GM23338 (cell line): ENCODE measurements around the gene OBSCN. TPM values are rescaled to one million over a fixed set of nuclear protein-coding genes. Genes with fewer than 3 reads are reported as not detected.

ENCODE experiments used
- ATAC-seq: fragments of 200-7000 bp; cut with Tn5 transposase; 3 replicates; pipeline ENCODE4 v1.9.1; 2020
- DNase-seq: peaks from one replicate; pipeline ENCODE4 v3.0.0-alpha.2; 2015; ENCODE audit warnings: low spot score
- H2AFZ ChIP-seq: fragments of 200-600 bp; sonication (generic); 2 replicates; pipeline ENCODE4 v1.8.0; 2016; ENCODE audit warnings: antibody characterized with exemption, mild to moderate bottlenecking, moderate library complexity
- H3F3A ChIP-seq: fragments of 200-600 bp; sonication (generic); replicated peaks from 2 replicates; pipeline ENCODE4 v1.8.0; 2017; ENCODE audit warnings: antibody characterized with exemption, mixed run types, low read depth
- H3K27ac ChIP-seq: fragments of 200-600 bp; sonication (generic); 2 replicates; pipeline ENCODE4 v1.6.1; 2016; ENCODE audit warnings: low read depth
- H3K27me3 ChIP-seq: fragments of 200-600 bp; sonication (generic); 2 replicates; pipeline ENCODE4 v1.8.0; 2016; ENCODE audit warnings: mild to moderate bottlenecking, mixed run types, moderate library complexity; ENCODE audit not compliant: insufficient read depth
- H3K36me3 ChIP-seq: fragments of 200-600 bp; sonication (generic); 2 replicates; pipeline ENCODE4 v1.8.0; 2016; ENCODE audit warnings: mild to moderate bottlenecking; ENCODE audit not compliant: insufficient read depth
- H3K4me1 ChIP-seq: fragments of 200-600 bp; sonication (generic); 2 replicates; pipeline ENCODE4 v1.8.0; 2016; ENCODE audit warnings: mild to moderate bottlenecking, moderate library complexity; ENCODE audit not compliant: insufficient read depth
- H3K4me2 ChIP-seq: fragments of 200-600 bp; sonication (generic); 2 replicates; pipeline ENCODE4 v1.7.1; 2017; ENCODE audit warnings: mixed run types
- H3K4me3 ChIP-seq: fragments of 200-600 bp; sonication (generic); 2 replicates; pipeline ENCODE4 v1.6.1; 2016; ENCODE audit warnings: mixed run types
- H3K79me2 ChIP-seq: fragments of 200-600 bp; sonication (generic); replicated peaks from 2 replicates; pipeline ENCODE4 v1.8.0; 2017; ENCODE audit warnings: mild to moderate bottlenecking; ENCODE audit not compliant: insufficient read depth
- H3K9me2 ChIP-seq: fragments of 200-600 bp; sonication (generic); 2 replicates; pipeline ENCODE4 v1.8.0; 2017; ENCODE audit not compliant: insufficient read depth
- H4K20me1 ChIP-seq: fragments of 200-600 bp; sonication (generic); replicated peaks from 2 replicates; pipeline ENCODE4 v1.8.0; 2017; ENCODE audit warnings: mild to moderate bottlenecking; ENCODE audit not compliant: insufficient read depth
- H3K27ac Mint-ChIP-seq: 2 replicates; pipeline ENCODE4 v1.8.0; 2020; ENCODE audit warnings: inconsistent platforms, mild to moderate bottlenecking, moderate library complexity, mixed read lengths
- H3K27me3 Mint-ChIP-seq: 3 replicates; pipeline ENCODE4 v1.8.0; 2022; ENCODE audit warnings: low read depth, mild to moderate bottlenecking, moderate library complexity, mixed read lengths, inconsistent platforms; ENCODE audit not compliant: insufficient read depth, poor library complexity
- H3K36me3 Mint-ChIP-seq: 3 replicates; pipeline ENCODE4 v1.8.0; 2021; ENCODE audit warnings: low read depth, mild to moderate bottlenecking, inconsistent platforms, moderate library complexity, mixed read lengths
- H3K4me1 Mint-ChIP-seq: 3 replicates; pipeline ENCODE4 v1.8.0; 2020; ENCODE audit warnings: mild to moderate bottlenecking, inconsistent platforms, mixed read lengths
- H3K4me3 Mint-ChIP-seq: 3 replicates; pipeline ENCODE4 v1.8.0; 2021; ENCODE audit warnings: moderate library complexity, mild to moderate bottlenecking, inconsistent platforms, mixed read lengths
- H3K9me3 Mint-ChIP-seq: 3 replicates; pipeline ENCODE4 v1.8.0; 2020; ENCODE audit warnings: moderate library complexity, mild to moderate bottlenecking, inconsistent platforms, mixed read lengths
- CREB1 ChIP-seq: fragments of 250-450 bp; sonication (Bioruptor Pico); IDR thresholded peaks from 2 replicates; pipeline ENCODE4 v1.5.0; 2020; ENCODE audit warnings: low read depth, mild to moderate bottlenecking, moderate library complexity
- ETS1 ChIP-seq: IDR thresholded peaks from 2 replicates; pipeline ENCODE4 v1.6.1; 2016; ENCODE audit warnings: antibody characterized with exemption
- EZH2phosphoT487 ChIP-seq: fragments of 200-600 bp; sonication (generic); IDR thresholded peaks from one replicate; pipeline ENCODE4 v1.8.1; 2018; ENCODE audit warnings: antibody characterized with exemption; ENCODE audit not compliant: unreplicated experiment
- JUNB ChIP-seq: IDR thresholded peaks from one replicate; pipeline ENCODE4 v1.6.1; 2016; ENCODE audit warnings: antibody characterized with exemption; ENCODE audit not compliant: unreplicated experiment
- POLR2AphosphoS5 ChIP-seq: IDR thresholded peaks from 2 replicates; pipeline ENCODE4 v1.6.1; 2016; ENCODE audit warnings: antibody characterized with exemption, low read depth
- STAT1 ChIP-seq: IDR thresholded peaks from one replicate; pipeline ENCODE4 v1.6.1; 2016; ENCODE audit warnings: antibody characterized with exemption; ENCODE audit not compliant: unreplicated experiment
- ZNF114 ChIP-seq: fragments of 250-450 bp; sonication (Bioruptor Pico); IDR thresholded peaks from 2 replicates; pipeline ENCODE4 v1.5.0; 2020; ENCODE audit warnings: mild to moderate bottlenecking, moderate library complexity
- ZNF331 ChIP-seq: fragments of 250-450 bp; sonication (Bioruptor Pico); IDR thresholded peaks from 2 replicates; pipeline ENCODE4 v1.5.0; 2020; ENCODE audit warnings: low read depth, mild to moderate bottlenecking, moderate library complexity
- polyA plus RNA-seq: library from polyadenylated mRNA; unstranded; fragments of >200 nt; fragmentation: Nextera tagmentation; extraction: Ambion mirVana; gene quantifications from 2 replicates; pipeline ENCODE4 v1.2.1, GENCODE V29; 2016
- total RNA-seq: library from RNA; depleted of rRNA; stranded (reverse); fragments of >200 nt; shearing (Covaris generic); gene quantifications from 2 replicates; pipeline ENCODE4 v1.2.3, GENCODE V29; 2014
- TF ChIP-seq, protein P1 (sequence below): fragments of 250-450 bp; sonication (Bioruptor Pico); IDR thresholded peaks from 2 replicates; pipeline ENCODE4 v1.5.0; 2020; ENCODE audit warnings: mild to moderate bottlenecking, moderate library complexity
- TF ChIP-seq, protein P2 (sequence below), 2 experiments: fragments of 200-600 bp in 1 of 2; sonication (generic) in 1 of 2; conservative IDR thresholded peaks; 2 replicates each; pipeline versions ENCODE4 v1.5.1 to v1.6.1; 2016 to 2017; ENCODE audit warnings: antibody characterized with exemption in 2 of 2, low read depth in 2 of 2, mild to moderate bottlenecking in 2 of 2, moderate library complexity in 1 of 2

Gene OBSCN
- total and polyA plus RNA-seq, 2 experiments from 2014 or later, result 8.4 to 38.5 TPM

- H3K4me3 Mint-ChIP-seq, result no peak overlapping the region
- Histone ChIP-seq H3K4me2 (no peak overlapping the region), H3K79me2 (no peaks in the 10 kb centered on the region), H3F3A (no peaks in the 10 kb centered on the region), H4K20me1 (no peaks in the 10 kb centered on the region), H3K9me2 (no peaks in the 10 kb centered on the region), H3K4me1 (no peaks in the 10 kb centered on the region), H3K27me3 (no peaks in the 10 kb centered on the region), H3K36me3 (no peaks in the 10 kb centered on the region; the same call in 1 of the 2 replicates), H2AFZ (no peak overlapping the region), H3K4me3 (no peak overlapping the region), H3K27ac (no peak overlapping the region)
- H3K9me3 Mint-ChIP-seq, result peaks cover 50% of the 10 kb centered on the region
- no peaks in the 10 kb centered on the region; the same call in 2 of the 3 replicates for H3K4me1 Mint-ChIP-seq
- H3K36me3 Mint-ChIP-seq, result peaks cover 76% of the 10 kb centered on the region
- no peak for DNase-seq
- H3K27ac Mint-ChIP-seq, result no peak overlapping the region
- H3K27me3 Mint-ChIP-seq, result peaks cover 14% of the 10 kb centered on the region
- ATAC-seq, result no peak
- TF ChIP-seq ZNF114 (CRISPR knock-in tag) (no peak), ZNF331 (CRISPR knock-in tag) (no peak), ETS1 (no peak), POLR2AphosphoS5 (no peak), CREB1 (CRISPR knock-in tag) (no peak), EZH2phosphoT487 (no peak), JUNB (no peak), STAT1 (no peak)
- TF ChIP-seq, protein P1, sequence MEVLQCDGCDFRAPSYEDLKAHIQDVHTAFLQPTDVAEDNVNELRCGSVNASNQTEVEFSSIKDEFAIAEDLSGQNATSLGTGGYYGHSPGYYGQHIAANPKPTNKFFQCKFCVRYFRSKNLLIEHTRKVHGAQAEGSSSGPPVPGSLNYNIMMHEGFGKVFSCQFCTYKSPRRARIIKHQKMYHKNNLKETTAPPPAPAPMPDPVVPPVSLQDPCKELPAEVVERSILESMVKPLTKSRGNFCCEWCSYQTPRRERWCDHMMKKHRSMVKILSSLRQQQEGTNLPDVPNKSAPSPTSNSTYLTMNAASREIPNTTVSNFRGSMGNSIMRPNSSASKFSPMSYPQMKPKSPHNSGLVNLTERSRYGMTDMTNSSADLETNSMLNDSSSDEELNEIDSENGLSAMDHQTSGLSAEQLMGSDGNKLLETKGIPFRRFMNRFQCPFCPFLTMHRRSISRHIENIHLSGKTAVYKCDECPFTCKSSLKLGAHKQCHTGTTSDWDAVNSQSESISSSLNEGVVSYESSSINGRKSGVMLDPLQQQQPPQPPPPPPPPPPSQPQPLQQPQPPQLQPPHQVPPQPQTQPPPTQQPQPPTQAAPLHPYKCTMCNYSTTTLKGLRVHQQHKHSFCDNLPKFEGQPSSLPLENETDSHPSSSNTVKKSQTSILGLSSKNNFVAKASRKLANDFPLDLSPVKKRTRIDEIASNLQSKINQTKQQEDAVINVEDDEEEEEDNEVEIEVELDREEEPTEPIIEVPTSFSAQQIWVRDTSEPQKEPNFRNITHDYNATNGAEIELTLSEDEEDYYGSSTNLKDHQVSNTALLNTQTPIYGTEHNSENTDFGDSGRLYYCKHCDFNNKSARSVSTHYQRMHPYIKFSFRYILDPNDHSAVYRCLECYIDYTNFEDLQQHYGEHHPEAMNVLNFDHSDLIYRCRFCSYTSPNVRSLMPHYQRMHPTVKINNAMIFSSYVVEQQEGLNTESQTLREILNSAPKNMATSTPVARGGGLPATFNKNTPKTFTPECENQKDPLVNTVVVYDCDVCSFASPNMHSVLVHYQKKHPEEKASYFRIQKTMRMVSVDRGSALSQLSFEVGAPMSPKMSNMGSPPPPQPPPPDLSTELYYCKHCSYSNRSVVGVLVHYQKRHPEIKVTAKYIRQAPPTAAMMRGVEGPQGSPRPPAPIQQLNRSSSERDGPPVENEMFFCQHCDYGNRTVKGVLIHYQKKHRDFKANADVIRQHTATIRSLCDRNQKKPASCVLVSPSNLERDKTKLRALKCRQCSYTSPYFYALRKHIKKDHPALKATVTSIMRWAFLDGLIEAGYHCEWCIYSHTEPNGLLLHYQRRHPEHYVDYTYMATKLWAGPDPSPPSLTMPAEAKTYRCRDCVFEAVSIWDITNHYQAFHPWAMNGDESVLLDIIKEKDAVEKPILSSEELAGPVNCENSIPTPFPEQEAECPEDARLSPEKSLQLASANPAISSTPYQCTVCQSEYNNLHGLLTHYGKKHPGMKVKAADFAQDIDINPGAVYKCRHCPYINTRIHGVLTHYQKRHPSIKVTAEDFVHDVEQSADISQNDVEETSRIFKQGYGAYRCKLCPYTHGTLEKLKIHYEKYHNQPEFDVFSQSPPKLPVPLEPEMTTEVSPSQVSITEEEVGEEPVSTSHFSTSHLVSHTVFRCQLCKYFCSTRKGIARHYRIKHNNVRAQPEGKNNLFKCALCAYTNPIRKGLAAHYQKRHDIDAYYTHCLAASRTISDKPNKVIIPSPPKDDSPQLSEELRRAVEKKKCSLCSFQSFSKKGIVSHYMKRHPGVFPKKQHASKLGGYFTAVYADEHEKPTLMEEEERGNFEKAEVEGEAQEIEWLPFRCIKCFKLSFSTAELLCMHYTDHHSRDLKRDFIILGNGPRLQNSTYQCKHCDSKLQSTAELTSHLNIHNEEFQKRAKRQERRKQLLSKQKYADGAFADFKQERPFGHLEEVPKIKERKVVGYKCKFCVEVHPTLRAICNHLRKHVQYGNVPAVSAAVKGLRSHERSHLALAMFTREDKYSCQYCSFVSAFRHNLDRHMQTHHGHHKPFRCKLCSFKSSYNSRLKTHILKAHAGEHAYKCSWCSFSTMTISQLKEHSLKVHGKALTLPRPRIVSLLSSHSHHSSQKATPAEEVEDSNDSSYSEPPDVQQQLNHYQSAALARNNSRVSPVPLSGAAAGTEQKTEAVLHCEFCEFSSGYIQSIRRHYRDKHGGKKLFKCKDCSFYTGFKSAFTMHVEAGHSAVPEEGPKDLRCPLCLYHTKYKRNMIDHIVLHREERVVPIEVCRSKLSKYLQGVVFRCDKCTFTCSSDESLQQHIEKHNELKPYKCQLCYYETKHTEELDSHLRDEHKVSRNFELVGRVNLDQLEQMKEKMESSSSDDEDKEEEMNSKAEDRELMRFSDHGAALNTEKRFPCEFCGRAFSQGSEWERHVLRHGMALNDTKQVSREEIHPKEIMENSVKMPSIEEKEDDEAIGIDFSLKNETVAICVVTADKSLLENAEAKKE (CRISPR knock-in tag), result no peak
- TF ChIP-seq, protein P2, sequence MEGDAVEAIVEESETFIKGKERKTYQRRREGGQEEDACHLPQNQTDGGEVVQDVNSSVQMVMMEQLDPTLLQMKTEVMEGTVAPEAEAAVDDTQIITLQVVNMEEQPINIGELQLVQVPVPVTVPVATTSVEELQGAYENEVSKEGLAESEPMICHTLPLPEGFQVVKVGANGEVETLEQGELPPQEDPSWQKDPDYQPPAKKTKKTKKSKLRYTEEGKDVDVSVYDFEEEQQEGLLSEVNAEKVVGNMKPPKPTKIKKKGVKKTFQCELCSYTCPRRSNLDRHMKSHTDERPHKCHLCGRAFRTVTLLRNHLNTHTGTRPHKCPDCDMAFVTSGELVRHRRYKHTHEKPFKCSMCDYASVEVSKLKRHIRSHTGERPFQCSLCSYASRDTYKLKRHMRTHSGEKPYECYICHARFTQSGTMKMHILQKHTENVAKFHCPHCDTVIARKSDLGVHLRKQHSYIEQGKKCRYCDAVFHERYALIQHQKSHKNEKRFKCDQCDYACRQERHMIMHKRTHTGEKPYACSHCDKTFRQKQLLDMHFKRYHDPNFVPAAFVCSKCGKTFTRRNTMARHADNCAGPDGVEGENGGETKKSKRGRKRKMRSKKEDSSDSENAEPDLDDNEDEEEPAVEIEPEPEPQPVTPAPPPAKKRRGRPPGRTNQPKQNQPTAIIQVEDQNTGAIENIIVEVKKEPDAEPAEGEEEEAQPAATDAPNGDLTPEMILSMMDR (conservative IDR thresholded peaks at IDR 0.05; ENCODE audit: low read depth in 2 of 2), result no peak
Measured at GRCh38 chr1:228295201-228295600, 87.4 kb downstream of the OBSCN start.
